GM12872 (cell line): ENCODE measurements around the gene HUWE1.

Experiments
- CTCF ChIP-seq: IDR thresholded peaks from 3 replicates; pipeline ENCODE4 v1.5.1; 2011; ENCODE audit warnings: low read depth, mild to moderate bottlenecking, low read length, moderate library complexity; ENCODE audit not compliant: insufficient read depth

The HUWE1 gene

GRCh38 chrX:53686151-53686885, at the start of gene HUWE1:
HUWE1 (minus strand) TSS chrX:53686719; CDS start chrX:53654107, 32,612 bp downstream.
- no peak for TF ChIP-seq CTCF

GRCh38 chrX:53732797-53733196, 46.3 kb upstream of the HUWE1 start:
- no peak for TF ChIP-seq CTCF

- no peak for TF ChIP-seq CTCF
Measured at GRCh38 chrX:53729751-53730150, 43.2 kb upstream of the HUWE1 start.

- TF ChIP-seq CTCF: no peak
Measured at GRCh38 chrX:53728506-53728905, 42.0 kb upstream of the HUWE1 start.

- TF ChIP-seq CTCF: no peak
Measured at GRCh38 chrX:53724872-53725271, 38.4 kb upstream of the HUWE1 start.

GRCh38 chrX:53723381-53723780, 36.9 kb upstream of the HUWE1 start:
- no peak for TF ChIP-seq CTCF

- TF ChIP-seq CTCF: no peak
Measured at GRCh38 chrX:53718073-53718472, 31.6 kb upstream of the HUWE1 start.
